ENCODE measurements around the gene JADE1.
A peak's percentile ranks its signal among the peaks of the same experiment; 100 is the strongest.

JADE1 gene
- total RNA-seq, result 145 to 180 reads per million in 2 donors

DNA sequence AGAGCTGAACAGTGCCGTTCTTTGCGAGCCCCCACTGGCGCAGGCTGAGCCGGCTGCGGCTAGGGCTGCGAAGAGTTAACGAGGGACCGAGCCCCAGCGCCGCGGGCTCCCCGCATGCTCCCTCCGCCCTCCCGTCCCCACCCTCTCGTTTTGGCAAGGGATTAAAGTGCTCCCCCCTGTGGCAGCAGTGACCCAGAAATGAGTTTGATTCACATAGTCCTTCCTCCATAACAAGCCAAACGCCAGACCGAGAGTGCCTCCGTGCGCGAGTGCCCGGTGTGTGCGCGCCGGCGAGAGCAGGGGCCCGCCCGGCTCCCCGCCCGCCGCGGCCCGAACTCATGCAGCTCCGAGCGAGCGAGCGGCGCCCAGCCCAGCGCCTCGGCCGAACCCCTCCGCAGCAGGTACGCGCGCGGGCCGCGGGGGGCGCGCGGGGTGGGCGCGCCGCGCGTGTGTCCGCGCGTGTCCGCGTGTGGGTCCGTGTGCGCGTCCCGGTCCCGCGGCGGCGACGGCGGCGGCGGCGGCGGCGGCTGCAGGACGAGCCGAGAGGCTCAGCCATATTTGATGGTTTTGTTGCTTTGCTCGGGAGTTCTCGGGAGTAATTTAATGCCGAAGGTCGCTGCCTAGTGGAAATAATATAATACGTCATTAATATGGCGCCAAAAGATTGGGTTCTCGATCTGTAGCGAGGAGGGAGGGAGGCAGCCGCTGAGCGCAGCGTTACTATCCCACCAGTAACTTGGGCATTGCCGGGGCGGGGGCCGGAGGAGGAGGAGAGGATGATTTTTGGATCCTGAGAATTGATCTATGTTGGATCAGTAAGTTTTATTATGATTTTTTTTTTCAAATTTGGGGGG lies at the start of gene JADE1:
Gene JADE1 (plus strand): TSS at position 224 of the 854 bp plus-strand sequence. CDS start 22,059 bp downstream, outside the sequence.
- DNase-seq, result peak; percentile 64 to 96 (median 85)

DNA sequence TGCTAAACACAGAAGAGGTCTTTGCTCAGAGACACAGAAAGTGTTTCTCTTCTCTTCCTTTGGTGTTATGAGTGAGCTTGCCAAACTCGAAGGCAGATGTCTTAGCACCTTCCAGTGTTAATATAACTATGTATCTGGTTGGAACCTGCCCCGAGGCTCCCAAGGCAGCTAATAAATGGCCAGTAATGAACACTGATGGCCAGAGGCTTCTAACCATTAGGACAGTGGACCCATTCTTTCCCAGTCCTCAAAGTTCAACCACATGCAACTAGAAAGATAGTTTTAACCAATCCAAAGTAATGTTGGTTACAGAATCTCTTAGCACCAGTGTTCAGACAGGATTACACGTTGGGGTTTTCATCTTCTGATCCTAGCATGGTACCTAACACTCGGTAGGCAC lies 42.7 kb upstream of the JADE1 start:
- no peak for DNase-seq

- peak in 1 of 5 experiments; percentile 77 for DNase-seq
Observed at GRCh38 chr4:128768373-128768996, 41.0 kb upstream of the JADE1 start.

- peak in 1 of 5 experiments; percentile 13 for DNase-seq
Observed at GRCh38 chr4:128769011-128769410, 40.5 kb upstream of the JADE1 start.

DNA sequence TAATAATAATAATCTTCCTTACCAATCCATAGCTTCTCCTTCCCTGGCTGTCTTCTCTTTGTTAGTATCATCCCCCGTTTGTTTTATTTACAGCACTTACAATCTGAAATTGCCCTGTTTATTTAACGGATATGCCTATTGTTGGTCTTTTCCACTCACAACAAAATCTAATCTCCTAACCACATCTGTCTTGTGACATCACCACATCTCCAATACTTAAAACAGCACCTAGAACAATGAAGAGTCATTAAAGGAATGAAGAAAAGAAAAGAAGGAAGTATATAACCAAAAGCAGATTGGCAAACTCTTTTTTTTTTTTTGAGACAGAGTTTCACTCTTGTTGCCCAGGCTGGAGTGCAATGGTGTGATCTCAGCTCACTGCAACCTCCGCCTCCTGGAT lies 38.7 kb upstream of the JADE1 start:
- DNase-seq, result peak in 1 of 5 experiments; percentile 92

GRCh38 chr4:128775477-128775876 lies 34.0 kb upstream of the JADE1 start:
- DNase-seq, result no peak

DNA sequence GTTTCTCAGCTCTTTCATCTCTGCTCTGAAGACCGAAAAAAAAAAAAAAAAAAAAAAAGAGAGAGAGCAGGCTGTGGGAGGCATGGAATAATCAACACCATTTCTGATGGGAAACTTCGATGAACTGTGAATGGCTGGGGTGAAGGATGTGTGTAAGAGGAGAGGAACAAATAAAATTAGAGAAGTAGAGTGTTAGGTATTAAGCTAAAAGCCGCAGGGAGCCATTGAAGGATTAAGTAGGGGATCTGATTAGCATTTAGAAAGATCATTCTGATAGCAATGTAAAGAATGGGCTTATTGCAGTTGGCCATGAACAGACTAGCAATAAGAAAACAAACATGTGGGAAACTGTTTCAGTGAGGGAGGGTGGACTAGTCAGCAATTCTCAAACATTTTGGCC lies 33.6 kb upstream of the JADE1 start:
- no peak for DNase-seq

DNA sequence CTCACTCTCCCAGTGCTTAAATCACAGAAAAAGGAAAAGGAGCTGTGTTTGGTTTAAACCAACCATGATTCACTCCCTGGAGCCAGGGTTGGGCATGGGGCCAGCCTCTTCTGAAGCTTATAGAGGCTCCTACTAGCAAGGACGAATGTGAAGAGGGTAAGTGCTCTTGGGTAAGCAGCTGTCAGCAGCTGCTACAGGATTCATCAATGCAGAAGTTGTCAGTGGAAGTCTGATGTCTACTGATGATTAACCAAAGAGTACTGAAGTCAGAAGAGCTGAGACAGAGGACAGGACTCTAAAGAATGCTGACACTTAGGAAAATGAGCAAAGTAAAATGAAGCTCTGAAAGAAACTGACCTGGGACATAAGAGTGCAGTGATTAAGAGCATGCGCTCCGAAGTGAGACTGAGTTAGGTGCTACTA lies 32.7 kb upstream of the JADE1 start:
- DNase-seq, result no peak

- no peak for DNase-seq
Observed at GRCh38 chr4:128780688-128781087, 28.8 kb upstream of the JADE1 start.

GRCh38 chr4:128782076-128782715 lies 27.3 kb upstream of the JADE1 start:
- DNase-seq, result peak in 4 of 5 experiments; percentile 14 to 53 (median 40)

- no peak for DNase-seq
Observed at GRCh38 chr4:128782875-128783614, 26.5 kb upstream of the JADE1 start.

- DNase-seq, result no peak
Observed at GRCh38 chr4:128787509-128788311, 21.8 kb upstream of the JADE1 start.

DNA sequence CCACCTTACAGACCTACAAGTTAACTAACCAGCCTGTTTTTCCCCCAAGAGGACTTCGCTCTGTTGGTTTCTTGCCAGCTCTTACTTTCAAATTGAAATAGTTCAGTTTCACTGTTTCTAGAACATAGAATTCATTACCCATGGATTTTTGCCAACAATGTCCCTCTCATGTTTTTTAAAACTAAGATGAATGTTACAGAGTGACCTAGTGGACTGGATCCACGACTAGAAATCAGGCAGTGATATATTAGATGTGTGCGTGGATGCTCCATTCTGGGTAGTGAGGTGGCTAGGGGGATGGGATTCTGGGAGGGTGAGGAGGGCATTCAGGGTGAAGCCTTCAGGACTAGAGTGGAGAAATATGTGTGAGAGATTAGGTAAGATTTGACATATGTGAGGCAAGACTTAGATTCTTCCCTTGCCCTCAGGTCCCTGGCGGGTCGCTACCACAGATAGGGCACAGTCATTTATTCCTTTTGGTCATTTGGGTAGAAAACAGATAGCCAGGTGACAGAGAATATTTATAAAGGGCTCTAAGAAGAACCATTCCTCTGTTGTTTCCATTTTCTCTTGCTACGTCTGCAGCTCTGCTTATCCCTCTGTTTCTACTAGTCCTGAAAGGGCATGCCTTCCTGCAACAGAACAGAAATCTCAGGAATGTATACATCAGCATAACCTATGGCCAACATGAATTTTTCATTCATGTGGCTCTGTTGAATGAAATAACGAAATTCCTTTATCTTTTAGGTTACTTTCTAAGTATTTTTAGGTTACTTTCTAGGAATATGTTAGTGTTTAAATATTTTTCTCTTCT lies 15.4 kb upstream of the JADE1 start:
- DNase-seq, result no peak

DNA sequence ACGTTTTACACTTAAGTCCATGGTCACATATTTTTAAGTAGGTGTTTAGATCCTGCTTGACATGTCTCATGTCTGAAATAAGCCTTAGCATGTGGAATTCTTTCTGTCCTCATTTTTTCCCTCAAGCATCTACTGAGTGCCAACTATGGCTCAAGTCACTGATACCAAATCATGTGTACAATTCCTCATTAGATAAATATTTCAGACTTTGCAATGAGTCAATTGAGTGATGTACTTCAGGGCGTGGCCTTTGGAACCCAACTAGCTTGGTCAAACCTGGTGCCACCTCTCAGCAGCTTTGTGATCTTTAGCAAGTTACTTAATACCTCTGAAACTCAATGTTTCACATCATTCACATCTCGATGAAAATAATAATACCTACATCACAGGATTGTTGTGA lies 12.6 kb upstream of the JADE1 start:
- no peak for DNase-seq

DNA sequence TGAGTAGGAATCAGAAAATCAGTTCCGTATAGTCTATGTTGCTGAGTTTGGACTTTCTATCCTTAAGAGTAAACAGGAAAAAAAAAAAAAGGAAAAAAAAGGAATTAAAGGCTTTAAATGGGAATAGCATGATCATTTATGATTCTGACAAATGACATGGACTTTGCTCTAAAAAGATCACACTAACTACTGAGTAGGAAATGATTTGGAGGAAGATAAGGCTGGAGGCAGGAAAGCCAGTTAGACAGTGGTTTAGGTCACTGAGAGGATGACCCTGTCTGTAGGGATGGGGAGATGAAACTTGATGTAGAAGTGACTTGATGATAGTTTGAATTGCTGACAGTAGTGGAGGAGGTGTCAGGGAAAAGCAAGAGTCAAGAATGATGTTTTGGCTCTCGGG lies 9.2 kb upstream of the JADE1 start:
- no peak for DNase-seq

GRCh38 chr4:128800701-128801284 lies 8.7 kb upstream of the JADE1 start:
- DNase-seq, result no peak

DNA sequence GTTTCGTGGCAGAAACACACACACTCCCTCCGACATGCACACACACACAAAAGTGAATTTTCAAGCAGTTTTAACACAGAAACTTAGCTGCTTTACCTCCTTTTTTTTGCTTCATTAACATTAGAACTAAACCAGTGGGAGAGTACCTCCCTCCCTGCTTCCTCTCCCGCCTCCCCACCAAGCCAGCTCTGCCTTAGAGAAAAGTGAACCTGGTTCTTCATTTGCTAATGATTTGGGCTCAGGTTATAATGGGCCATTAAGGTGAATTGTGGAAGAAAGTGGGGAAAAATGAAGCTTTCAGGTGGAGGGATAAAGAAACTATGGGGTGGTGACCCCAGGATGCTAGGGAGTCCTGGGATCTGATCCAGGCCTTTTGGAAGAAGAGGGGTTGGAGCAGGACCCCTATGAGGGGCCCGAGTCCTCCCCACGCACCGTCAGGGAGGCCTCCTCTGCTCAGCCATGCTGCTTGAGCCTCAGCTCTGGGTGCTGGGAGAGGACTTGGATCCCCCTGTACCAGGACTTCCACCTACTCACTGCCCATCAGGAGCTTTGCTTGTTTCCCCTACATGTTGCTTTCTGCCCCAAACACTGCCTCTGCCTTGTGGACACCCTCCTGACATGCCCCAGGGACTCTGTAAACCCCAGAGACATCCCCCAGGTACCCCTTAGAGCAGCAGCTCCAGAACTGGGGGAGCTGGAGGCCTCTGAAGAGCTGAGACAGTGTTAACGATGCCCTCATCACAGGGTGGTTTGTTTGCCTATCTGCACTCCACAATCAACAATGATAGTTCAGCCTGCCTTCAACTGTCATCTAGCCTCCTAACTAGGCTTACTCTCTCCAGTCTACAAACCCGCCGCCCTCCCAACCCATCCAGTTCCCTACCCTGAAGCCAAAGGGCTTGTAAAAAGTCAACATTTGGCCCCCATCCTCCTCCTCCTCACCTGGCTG lies 6.5 kb upstream of the JADE1 start:
- DNase-seq, result peak in 1 of 5 experiments; percentile 30

DNA sequence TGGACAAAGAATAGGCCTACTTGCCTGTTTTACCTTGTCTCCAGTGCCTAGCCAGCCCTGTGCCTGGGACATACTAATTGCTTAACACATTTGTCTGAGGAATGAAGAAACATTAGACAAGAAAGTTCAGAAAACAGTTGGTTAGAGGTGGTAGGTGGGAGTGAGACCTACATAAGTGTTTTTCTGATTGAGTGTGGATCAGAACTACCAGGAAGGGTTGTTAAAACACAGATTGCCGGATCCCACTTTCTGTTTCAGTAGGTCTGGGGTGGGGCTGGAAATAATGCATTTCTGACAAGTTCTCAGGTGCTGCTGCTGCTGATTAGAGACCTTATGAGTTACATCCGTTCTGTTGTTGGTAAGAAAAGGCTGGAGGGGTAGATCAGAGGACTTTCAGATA lies 5.7 kb upstream of the JADE1 start:
- peak in 2 of 5 experiments; percentile 16 to 79 for DNase-seq

DNA sequence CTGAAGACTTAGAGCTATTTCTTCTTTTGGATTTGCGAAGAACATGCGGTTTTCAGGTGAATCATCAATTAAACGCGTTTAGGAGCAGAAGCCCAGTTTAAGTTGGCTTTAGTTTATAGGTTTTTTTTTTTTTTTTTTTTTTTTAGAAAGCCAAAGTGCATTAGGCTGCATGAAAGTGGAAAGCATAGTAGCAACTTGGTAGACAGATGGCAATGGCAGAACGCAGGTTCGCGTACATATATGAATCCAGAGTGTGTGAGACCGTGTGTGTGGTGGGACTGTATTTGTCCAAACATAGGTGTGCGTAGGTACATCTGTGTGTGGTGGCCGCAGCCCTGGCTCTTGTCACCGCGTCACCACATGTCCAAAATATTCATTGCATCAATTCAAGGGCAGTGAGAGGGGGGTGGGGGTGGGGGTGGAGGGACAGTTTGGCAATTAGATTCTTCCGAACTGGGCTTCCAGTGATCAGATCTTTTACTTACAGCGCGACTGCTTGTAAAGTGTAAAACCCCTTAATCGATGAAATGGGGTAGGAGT lies 901 bp downstream of the JADE1 start:
- peak in 1 of 5 experiments; percentile 61 for DNase-seq

Data from T-helper 2 cell (primary cell).